Loucy (cell line): ENCODE measurements around the gene CORO2A.

Experiments used
- EZH2phosphoT487 ChIP-seq: fragments of 200-600 bp; IDR thresholded peaks from 2 replicates; pipeline ENCODE4 v1.6.1; 2018; ENCODE audit warnings: antibody characterized with exemption, mild to moderate bottlenecking, moderate library complexity, borderline replicate concordance
- TF ChIP-seq, protein P1 (sequence below): fragments of 200-600 bp; sonication (generic); conservative IDR thresholded peaks from 2 replicates; pipeline ENCODE4 v1.5.1; 2014; ENCODE audit warnings: mild to moderate bottlenecking, antibody characterized with exemption, low read length

DNA sequence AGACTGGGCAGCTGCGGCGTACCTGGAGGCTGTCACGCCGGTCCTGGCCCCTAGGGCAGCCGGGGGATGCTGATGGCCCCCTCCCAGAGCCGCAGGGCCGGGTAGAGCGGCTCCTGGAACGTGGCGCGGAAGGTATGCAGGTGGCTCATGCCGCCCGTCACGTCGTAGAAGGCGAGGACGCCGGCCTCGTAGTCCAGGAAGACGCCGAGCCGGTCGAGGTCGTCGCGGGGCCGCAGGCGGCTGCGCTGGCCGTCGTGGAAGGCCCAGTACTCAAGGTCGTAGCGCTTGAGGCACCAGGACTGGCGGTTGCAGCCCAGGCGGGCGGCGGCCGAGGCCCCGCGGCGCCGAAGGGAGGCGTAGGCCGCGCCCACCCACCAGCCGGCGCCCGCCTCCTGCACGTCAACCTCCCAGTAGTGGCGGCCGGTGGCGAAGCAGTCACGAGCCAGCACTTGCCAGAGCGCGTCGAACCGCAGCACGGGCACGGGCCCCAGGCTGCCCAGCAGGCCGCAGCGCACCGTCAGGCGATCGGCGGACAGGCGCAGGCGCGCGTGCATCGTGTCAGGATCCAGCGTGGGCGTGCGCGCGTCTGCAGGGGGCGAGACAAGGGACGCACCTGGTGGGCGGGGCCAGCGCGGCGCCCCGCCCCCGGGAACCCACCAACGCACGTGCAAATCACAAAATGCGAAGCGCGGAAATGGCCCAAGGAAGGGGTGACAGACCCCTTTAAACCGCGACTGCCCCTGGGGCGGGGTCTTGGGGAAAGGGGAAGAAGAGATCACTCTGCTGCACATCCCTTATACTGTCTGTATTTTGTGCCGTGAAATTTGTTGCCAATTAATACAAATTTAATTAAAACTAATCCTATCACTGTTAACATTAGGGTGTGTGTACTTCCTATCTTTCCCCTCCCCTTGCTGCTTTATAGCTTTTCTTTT lies 104.8 kb downstream of the CORO2A start:
- TF ChIP-seq, protein P1, sequence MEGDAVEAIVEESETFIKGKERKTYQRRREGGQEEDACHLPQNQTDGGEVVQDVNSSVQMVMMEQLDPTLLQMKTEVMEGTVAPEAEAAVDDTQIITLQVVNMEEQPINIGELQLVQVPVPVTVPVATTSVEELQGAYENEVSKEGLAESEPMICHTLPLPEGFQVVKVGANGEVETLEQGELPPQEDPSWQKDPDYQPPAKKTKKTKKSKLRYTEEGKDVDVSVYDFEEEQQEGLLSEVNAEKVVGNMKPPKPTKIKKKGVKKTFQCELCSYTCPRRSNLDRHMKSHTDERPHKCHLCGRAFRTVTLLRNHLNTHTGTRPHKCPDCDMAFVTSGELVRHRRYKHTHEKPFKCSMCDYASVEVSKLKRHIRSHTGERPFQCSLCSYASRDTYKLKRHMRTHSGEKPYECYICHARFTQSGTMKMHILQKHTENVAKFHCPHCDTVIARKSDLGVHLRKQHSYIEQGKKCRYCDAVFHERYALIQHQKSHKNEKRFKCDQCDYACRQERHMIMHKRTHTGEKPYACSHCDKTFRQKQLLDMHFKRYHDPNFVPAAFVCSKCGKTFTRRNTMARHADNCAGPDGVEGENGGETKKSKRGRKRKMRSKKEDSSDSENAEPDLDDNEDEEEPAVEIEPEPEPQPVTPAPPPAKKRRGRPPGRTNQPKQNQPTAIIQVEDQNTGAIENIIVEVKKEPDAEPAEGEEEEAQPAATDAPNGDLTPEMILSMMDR = no peak
- TF ChIP-seq EZH2phosphoT487 = no peak
